HG03571 (cell line): ENCODE data around the gene SH2D1A.

Experiments
- ATAC-seq: cut with Tn5 transposase; IDR thresholded peaks from one replicate; pipeline ENCODE4 v1.9.1; 2021; ENCODE audit not compliant: unreplicated experiment

SH2D1A gene

GRCh38 chrX:124415115-124415800, 68.9 kb downstream of the SH2D1A start:
- ATAC-seq: no peak

- ATAC-seq: no peak
These were observed 75.7 kb downstream of the SH2D1A start for GRCh38 chrX:124421898-124422655.
